ENCODE data around the gene SPATS2. TPM values are rescaled to one million over a fixed set of nuclear protein-coding genes. Genes with fewer than 3 reads are reported as not detected.

Gene SPATS2
- total RNA-seq, 2 donors from 2014 or later = 17.2 to 21.9 TPM

- Histone ChIP-seq H3K4me3 (no peak overlapping the region), H3K9me3 (no peaks in the 10 kb centered on the region), H3K36me3 (peaks cover 6% of the 10 kb centered on the region), H3K4me1 (no peaks in the 10 kb centered on the region), H3K27ac (no peak overlapping the region), H3K9ac (ENCODE audit: low read depth in 2 of 2, low read length in 2 of 2) (no peak overlapping the region), H3K27me3 (no peaks in the 10 kb centered on the region)
- intact Hi-C loops (cut with DNase I) = no loop called here
- no peak for DNase-seq
- TF ChIP-seq, protein P1, sequence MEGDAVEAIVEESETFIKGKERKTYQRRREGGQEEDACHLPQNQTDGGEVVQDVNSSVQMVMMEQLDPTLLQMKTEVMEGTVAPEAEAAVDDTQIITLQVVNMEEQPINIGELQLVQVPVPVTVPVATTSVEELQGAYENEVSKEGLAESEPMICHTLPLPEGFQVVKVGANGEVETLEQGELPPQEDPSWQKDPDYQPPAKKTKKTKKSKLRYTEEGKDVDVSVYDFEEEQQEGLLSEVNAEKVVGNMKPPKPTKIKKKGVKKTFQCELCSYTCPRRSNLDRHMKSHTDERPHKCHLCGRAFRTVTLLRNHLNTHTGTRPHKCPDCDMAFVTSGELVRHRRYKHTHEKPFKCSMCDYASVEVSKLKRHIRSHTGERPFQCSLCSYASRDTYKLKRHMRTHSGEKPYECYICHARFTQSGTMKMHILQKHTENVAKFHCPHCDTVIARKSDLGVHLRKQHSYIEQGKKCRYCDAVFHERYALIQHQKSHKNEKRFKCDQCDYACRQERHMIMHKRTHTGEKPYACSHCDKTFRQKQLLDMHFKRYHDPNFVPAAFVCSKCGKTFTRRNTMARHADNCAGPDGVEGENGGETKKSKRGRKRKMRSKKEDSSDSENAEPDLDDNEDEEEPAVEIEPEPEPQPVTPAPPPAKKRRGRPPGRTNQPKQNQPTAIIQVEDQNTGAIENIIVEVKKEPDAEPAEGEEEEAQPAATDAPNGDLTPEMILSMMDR (IDR thresholded peaks at IDR 0.05) = no peak
These were observed 157.5 kb downstream of the SPATS2 start for GRCh38 chr12:49524660-49525324.

GRCh38 chr12:49525942-49526341, 158.7 kb downstream of the SPATS2 start:
- TF ChIP-seq, protein P1 (IDR thresholded peaks at IDR 0.05) = no peak
- Histone ChIP-seq H3K9me3 (no peaks in the 10 kb centered on the region), H3K27ac (no peak overlapping the region), H3K4me3 (no peak overlapping the region), H3K27me3 (no peaks in the 10 kb centered on the region), H3K36me3 (peaks cover 6% of the 10 kb centered on the region), H3K4me1 (no peaks in the 10 kb centered on the region), H3K9ac (ENCODE audit: low read depth in 2 of 2, low read length in 2 of 2) (no peak overlapping the region)
- DNase-seq = no peak
- intact Hi-C loops (cut with DNase I) = no loop called here

GRCh38 chr12:49527361-49528130, 160.3 kb downstream of the SPATS2 start:
- intact Hi-C loops (cut with DNase I) = no loop called here
- no peak for DNase-seq
- TF ChIP-seq, protein P1 (IDR thresholded peaks at IDR 0.05) = no peak
- Histone ChIP-seq H3K27ac (no peak overlapping the region), H3K36me3 (peaks cover 6% of the 10 kb centered on the region), H3K4me1 (no peaks in the 10 kb centered on the region), H3K9ac (ENCODE audit: low read depth in 2 of 2, low read length in 2 of 2) (no peak overlapping the region), H3K9me3 (no peaks in the 10 kb centered on the region), H3K4me3 (no peak overlapping the region), H3K27me3 (no peaks in the 10 kb centered on the region)

DNA sequence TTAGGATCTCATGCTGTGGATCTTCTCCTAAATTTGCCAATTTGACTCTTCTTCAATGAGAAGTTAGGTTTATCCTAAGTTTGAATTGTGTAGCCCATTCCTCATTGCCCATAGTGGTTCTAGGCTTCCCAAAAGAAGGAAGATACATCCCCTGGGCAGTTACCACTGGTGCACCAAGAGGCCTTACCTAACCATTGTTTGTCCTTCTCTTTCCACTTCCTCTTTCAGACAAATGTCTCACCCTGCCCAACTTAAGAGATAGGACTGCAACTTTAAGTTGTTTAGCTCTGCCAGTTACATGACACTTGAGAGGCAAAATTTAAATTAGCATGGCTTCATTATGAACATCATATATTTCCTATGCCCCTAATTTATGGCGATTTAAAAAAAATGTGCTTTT, 162.2 kb downstream of the SPATS2 start:
- H3K27me3 ChIP-seq = no peaks in the 10 kb centered on the region
- H3K9ac ChIP-seq (ENCODE audit: low read depth in 2 of 2, low read length in 2 of 2) = no peak overlapping the region
- H3K9me3 ChIP-seq = no peaks in the 10 kb centered on the region
- TF ChIP-seq, protein P1 (IDR thresholded peaks at IDR 0.05) = no peak
- H3K36me3 ChIP-seq = peaks cover 4% of the 10 kb centered on the region
- no peaks in the 10 kb centered on the region for H3K4me1 ChIP-seq
- intact Hi-C loops (cut with DNase I) = no loop called here
- H3K27ac ChIP-seq = no peak overlapping the region
- no peak for DNase-seq
- no peak overlapping the region for H3K4me3 ChIP-seq

DNA sequence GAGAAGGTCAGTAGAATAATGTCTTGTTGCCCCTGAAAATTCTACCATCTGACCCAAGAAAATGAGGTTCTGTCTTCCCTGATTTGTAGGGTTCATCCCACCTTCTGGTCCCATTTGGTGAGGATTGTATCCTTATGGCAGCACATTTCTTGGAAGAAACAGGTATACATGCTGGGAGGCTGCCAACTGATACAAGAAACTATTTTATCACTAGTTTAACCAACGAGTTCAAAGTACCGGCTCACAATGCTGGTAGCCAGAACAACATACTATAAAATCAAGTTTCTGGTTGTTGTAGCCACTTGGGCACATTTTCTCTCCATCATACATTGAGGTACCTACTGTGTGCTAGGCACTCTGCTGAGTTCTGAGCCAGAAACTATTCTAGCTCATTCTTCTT, 164.5 kb downstream of the SPATS2 start:
- intact Hi-C loops (cut with DNase I) = no loop called here
- H3K4me3 ChIP-seq = no peak overlapping the region
- H3K27me3 ChIP-seq = peaks cover 1% of the 10 kb centered on the region
- H3K9me3 ChIP-seq = no peaks in the 10 kb centered on the region
- no peaks in the 10 kb centered on the region for H3K4me1 ChIP-seq
- no peak for DNase-seq
- H3K27ac ChIP-seq = no peak overlapping the region
- H3K36me3 ChIP-seq = no peaks in the 10 kb centered on the region
- no peak overlapping the region for H3K9ac ChIP-seq (ENCODE audit: low read depth in 2 of 2, low read length in 2 of 2)
- TF ChIP-seq, protein P1 (IDR thresholded peaks at IDR 0.05) = no peak
